Measurements from ENCODE around the gene TEKTIP1.

TEKTIP1 gene

GRCh38 chr19:3585301-3586126 lies 46.5 kb downstream of the TEKTIP1 start, which contains the start of gene GIPC3:
TSS of gene GIPC3 (plus strand) at chr19:3585478. CDS start at chr19:3585598, 120 bp downstream.
- no peak for DNase-seq (ENCODE audit: low read depth)

- no peak for DNase-seq (ENCODE audit: low read depth)
Observed at GRCh38 chr19:3586127-3586626, 47.2 kb downstream of the TEKTIP1 start.

GRCh38 chr19:3586707-3587346 lies 47.9 kb downstream of the TEKTIP1 start:
- DNase-seq (ENCODE audit: low read depth), result no peak

- no peak for DNase-seq (ENCODE audit: low read depth)
Observed at GRCh38 chr19:3589439-3589838, 50.5 kb downstream of the TEKTIP1 start.

GRCh38 chr19:3589949-3590348 lies 51.0 kb downstream of the TEKTIP1 start:
- DNase-seq (ENCODE audit: low read depth), result no peak

GRCh38 chr19:3590991-3591659 lies 52.2 kb downstream of the TEKTIP1 start:
- no peak for DNase-seq (ENCODE audit: low read depth)

- DNase-seq (ENCODE audit: low read depth), result no peak
Observed at GRCh38 chr19:3591876-3592613, 53.1 kb downstream of the TEKTIP1 start.

GRCh38 chr19:3593156-3593555 lies 54.2 kb downstream of the TEKTIP1 start:
- DNase-seq (ENCODE audit: low read depth), result no peak
